OCI-LY7 (cell line): ENCODE data around the gene FAM131B. TPM values are rescaled to one million over a fixed set of nuclear protein-coding genes. Genes with fewer than 3 reads are reported as not detected.
A peak's percentile ranks its signal among the peaks of the same experiment; 100 is the strongest.

Experiments
- BruUV-seq: library from RNA; stranded (reverse); fragments of 400-500 nt; replicated peaks from 2 replicates; lab custom pipeline; 2021; lab: Mats Ljungman, UMichigan
- CTCF ChIA-PET: fragments of 300-600 bp; sonication (Branson Sonifier 250); formaldehyde crosslinking; loops from one replicate; lab custom pipeline; 2022; ENCODE audit warnings: antibody characterized with exemption; ENCODE audit not compliant: unreplicated experiment; lab: Charles Lee
- POLR2A ChIA-PET: fragments of 300-600 bp; sonication (Branson Sonifier 250); formaldehyde crosslinking; loops from one replicate; lab custom pipeline; 2022; ENCODE audit warnings: antibody characterized with exemption; lab: Charles Lee
- DNase-seq: peaks from one replicate; pipeline ENCODE4 v3.0.0-alpha.2; 2015; ENCODE audit warnings: low spot score
- H2AFZ ChIP-seq: fragments of 200-600 bp; sonication (generic), shearing (Covaris generic); 2 replicates; pipeline ENCODE4 v1.6.1; 2014; ENCODE audit warnings: mild to moderate bottlenecking, antibody characterized with exemption, low read length, moderate library complexity
- H3K27ac ChIP-seq: fragments of 200-600 bp; sonication (generic); 2 replicates; pipeline ENCODE4 v1.5.1; 2014; ENCODE audit warnings: mixed run types, low read depth, mild to moderate bottlenecking, moderate library complexity, low read length, inconsistent platforms; ENCODE audit not compliant: poor library complexity, severe bottlenecking
- H3K36me3 ChIP-seq: fragments of 200-600 bp; sonication (generic); 2 replicates; pipeline ENCODE4 v1.6.1; 2014; ENCODE audit warnings: mild to moderate bottlenecking, antibody characterized with exemption, low read length, moderate library complexity, mixed read lengths; ENCODE audit not compliant: insufficient read depth
- H3K4me1 ChIP-seq: fragments of 200-600 bp; sonication (generic); 2 replicates; pipeline ENCODE4 v1.5.1; 2014; ENCODE audit warnings: mild to moderate bottlenecking, low read length; ENCODE audit not compliant: insufficient read depth, poor library complexity, severe bottlenecking
- H3K4me2 ChIP-seq: fragments of 200-600 bp; sonication (generic); 2 replicates; pipeline ENCODE4 v1.6.1; 2014; ENCODE audit warnings: mild to moderate bottlenecking, low read length
- H3K4me3 ChIP-seq: fragments of 200-600 bp; sonication (generic); 2 replicates; pipeline ENCODE4 v1.5.1; 2014; ENCODE audit warnings: mild to moderate bottlenecking, low read depth, low read length; ENCODE audit not compliant: poor library complexity, severe bottlenecking
- H3K79me2 ChIP-seq: fragments of 200-600 bp; sonication (generic); 2 replicates; pipeline ENCODE4 v1.6.1; 2016; ENCODE audit warnings: low read depth, mild to moderate bottlenecking, low read length, moderate library complexity, mixed read lengths; ENCODE audit not compliant: insufficient read depth
- H3K9me2 ChIP-seq: fragments of 200-600 bp; sonication (generic); 2 replicates; pipeline ENCODE4 v1.6.1; 2016; ENCODE audit warnings: mild to moderate bottlenecking, low read length, mixed read lengths; ENCODE audit not compliant: insufficient read depth
- H3K9me3 ChIP-seq: fragments of 200-600 bp; sonication (generic); 2 replicates; pipeline ENCODE4 v1.6.1; 2014; ENCODE audit warnings: mild to moderate bottlenecking, mixed run types, low read length, mixed read lengths
- H4K20me1 ChIP-seq: fragments of 200-600 bp; sonication (generic); 2 replicates; pipeline ENCODE4 v1.6.1; 2014; ENCODE audit warnings: mild to moderate bottlenecking, antibody characterized with exemption, low read length, moderate library complexity, mixed read lengths; ENCODE audit not compliant: insufficient read depth
- EZH2phosphoT487 ChIP-seq: fragments of 200-600 bp; sonication (generic); IDR thresholded peaks from 2 replicates; pipeline ENCODE4 v1.6.1; 2018; ENCODE audit warnings: low read depth, borderline replicate concordance, mild to moderate bottlenecking, mixed run types, antibody characterized with exemption, low read length, moderate library complexity, mixed read lengths
- intact Hi-C: fragments of 100-400 bp; cut with micrococcal nuclease; formaldehyde crosslinking; loops from one replicate; pipeline ENCODE4 v1.10.0; 2022; ENCODE audit not compliant: unreplicated experiment
- total RNA-seq, 2 experiments: library from RNA; depleted of rRNA in 1 of 2; stranded (reverse); fragments of >200 nt in 1 of 2; shearing (Covaris generic) in 1 of 2; gene quantifications; 2 replicates each; pipeline ENCODE4 v1.2.3, GENCODE V29; 2014 to 2022
- TF ChIP-seq, protein P1 (sequence below): fragments of 200-600 bp; sonication (generic); conservative IDR thresholded peaks from 2 replicates; pipeline ENCODE4 v1.5.1; 2014; ENCODE audit warnings: mild to moderate bottlenecking, antibody characterized with exemption, low read length, moderate library complexity, mixed read lengths

FAM131B gene
- total RNA-seq, 2 experiments from 2014 or later, result not detected

DNA sequence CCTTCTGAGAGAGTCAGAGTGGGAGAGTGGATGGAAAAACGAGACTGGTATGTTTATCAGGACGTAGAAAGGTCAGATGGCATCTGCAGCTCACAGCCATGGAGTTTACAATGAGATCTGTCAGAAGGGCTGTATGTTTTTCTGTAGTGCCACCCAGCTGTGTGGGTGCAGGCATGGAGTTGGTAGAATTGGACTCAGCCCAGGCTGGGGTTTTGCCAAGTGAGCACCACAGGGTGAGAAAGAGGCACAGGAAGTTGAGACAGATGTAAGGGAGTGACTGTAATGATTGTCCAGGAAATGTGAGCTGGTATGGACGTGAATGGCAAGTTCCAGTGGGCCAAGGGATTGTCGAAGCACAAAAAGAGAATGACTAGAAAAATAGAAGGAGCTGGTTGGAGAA lies 9.6 kb upstream of the FAM131B start:
- H3K4me2 ChIP-seq, result no peak overlapping the region
- H3K36me3 ChIP-seq, result no peaks in the 10 kb centered on the region
- H3K4me3 ChIP-seq, result no peak overlapping the region
- no peaks in the 10 kb centered on the region for H3K9me3 ChIP-seq
- H3K4me1 ChIP-seq, result peaks cover 13% of the 10 kb centered on the region
- no peaks in the 10 kb centered on the region for H3K9me2 ChIP-seq
- no peaks in the 10 kb centered on the region for H4K20me1 ChIP-seq
- intact Hi-C loops, result no loop called here
- H3K79me2 ChIP-seq, result no peaks in the 10 kb centered on the region
- peak; percentile 7 for DNase-seq
- no peak overlapping the region for H3K27ac ChIP-seq
- BruUV-seq, result no TSS peak
- POLR2A ChIA-PET, result no interaction called here
- TF ChIP-seq, protein P1, sequence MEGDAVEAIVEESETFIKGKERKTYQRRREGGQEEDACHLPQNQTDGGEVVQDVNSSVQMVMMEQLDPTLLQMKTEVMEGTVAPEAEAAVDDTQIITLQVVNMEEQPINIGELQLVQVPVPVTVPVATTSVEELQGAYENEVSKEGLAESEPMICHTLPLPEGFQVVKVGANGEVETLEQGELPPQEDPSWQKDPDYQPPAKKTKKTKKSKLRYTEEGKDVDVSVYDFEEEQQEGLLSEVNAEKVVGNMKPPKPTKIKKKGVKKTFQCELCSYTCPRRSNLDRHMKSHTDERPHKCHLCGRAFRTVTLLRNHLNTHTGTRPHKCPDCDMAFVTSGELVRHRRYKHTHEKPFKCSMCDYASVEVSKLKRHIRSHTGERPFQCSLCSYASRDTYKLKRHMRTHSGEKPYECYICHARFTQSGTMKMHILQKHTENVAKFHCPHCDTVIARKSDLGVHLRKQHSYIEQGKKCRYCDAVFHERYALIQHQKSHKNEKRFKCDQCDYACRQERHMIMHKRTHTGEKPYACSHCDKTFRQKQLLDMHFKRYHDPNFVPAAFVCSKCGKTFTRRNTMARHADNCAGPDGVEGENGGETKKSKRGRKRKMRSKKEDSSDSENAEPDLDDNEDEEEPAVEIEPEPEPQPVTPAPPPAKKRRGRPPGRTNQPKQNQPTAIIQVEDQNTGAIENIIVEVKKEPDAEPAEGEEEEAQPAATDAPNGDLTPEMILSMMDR, result no peak
- no peak for TF ChIP-seq EZH2phosphoT487
- H2AFZ ChIP-seq, result no peak overlapping the region
- CTCF ChIA-PET, result no interaction called here

DNA sequence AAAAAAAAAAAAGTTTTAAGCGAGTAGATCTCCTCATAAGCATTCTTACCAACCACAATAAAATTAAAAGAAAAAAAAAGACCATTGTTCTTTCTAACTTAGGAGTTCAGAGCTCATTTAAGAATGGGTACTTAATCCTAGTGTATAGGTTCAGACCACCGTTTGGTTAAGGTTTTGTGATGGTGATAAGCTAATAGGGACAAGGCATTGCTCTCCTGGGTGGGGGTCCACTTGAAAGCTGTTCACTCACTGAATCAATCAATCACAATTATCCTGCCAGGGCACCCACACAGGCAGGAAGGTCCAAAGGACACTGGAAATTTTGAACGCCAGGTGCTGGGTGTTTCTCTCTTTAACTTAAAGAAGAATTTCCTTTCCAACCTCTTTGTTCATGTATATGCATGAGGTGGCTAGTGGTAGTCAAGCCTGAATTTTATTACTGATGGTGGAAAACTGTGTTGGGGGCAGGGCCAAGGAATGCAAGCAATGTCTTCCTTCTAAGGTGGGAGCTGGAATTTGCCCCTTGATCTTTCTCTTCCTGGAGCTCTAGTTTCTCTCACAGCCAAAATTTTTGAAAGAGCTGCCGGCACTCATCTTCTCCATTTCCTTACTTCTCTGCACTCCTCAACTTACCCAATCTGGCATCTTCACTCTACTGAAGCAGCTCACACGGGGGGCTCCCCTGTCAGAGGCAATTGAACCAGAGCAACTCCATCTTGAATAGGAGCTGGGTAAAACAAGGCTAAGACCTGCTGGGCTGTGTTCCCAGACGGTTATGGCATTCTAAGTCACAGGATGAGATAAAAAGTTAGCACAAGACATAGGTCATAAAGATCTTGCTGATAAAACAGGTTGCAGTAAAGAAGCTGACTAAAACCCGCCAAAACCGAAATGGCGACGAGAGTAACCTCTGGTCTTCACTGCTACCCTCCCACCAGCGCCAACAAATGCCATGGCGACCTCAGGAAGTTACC lies 7.5 kb upstream of the FAM131B start:
- no TSS peak for BruUV-seq
- CTCF ChIA-PET, result no interaction called here
- Histone ChIP-seq H3K9me2 (no peaks in the 10 kb centered on the region), H3K4me3 (no peak overlapping the region), H2AFZ (no peak overlapping the region), H3K36me3 (no peaks in the 10 kb centered on the region), H4K20me1 (no peaks in the 10 kb centered on the region), H3K27ac (no peak overlapping the region), H3K4me2 (no peak overlapping the region), H3K9me3 (no peaks in the 10 kb centered on the region), H3K79me2 (no peaks in the 10 kb centered on the region), H3K4me1 (peaks cover 4% of the 10 kb centered on the region)
- POLR2A ChIA-PET, result interaction anchor here (0.7 to 1.4 kb wide), 2 partner anchors 50 to 445 kb away, joined by 3 to 5 read pairs; no protein-coding TSS in a partner anchor
- intact Hi-C loops, result no loop called here
- no peak for TF ChIP-seq EZH2phosphoT487
- TF ChIP-seq, protein P1, result no peak
- no peak for DNase-seq

DNA sequence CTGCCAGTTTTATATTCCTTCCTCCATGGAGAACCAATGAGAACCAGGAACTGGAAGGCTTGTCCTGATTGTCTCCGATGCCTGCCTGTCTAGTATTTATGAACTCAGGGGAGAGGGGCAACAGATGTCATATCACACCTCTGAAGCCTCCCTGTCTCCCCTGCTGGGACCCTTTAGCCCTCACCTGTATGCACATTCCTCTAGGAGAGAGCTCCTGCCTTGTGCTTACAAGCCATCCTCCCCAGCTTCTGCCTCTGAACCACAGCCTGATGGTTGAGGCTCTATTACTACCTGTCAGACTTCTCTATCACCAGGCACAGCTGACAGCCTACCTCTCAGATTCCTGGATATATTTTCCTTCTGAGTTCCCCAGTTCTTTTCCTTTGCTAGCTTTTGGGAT lies 5.9 kb upstream of the FAM131B start:
- POLR2A ChIA-PET, result interaction anchor here (0.6 kb wide), 1 partner anchor 72 kb away, joined by 4 read pairs; no protein-coding TSS in a partner anchor
- H2AFZ ChIP-seq, result no peak overlapping the region
- H3K79me2 ChIP-seq, result no peaks in the 10 kb centered on the region
- H3K4me2 ChIP-seq, result no peak overlapping the region
- H3K4me1 ChIP-seq, result no peaks in the 10 kb centered on the region
- CTCF ChIA-PET, result no interaction called here
- H3K9me3 ChIP-seq, result no peaks in the 10 kb centered on the region
- H3K36me3 ChIP-seq, result no peaks in the 10 kb centered on the region
- no peaks in the 10 kb centered on the region for H4K20me1 ChIP-seq
- no peak for DNase-seq
- no peak overlapping the region for H3K4me3 ChIP-seq
- no TSS peak for BruUV-seq
- H3K27ac ChIP-seq, result no peak overlapping the region
- no peak for TF ChIP-seq EZH2phosphoT487
- TF ChIP-seq, protein P1, result no peak
- no peaks in the 10 kb centered on the region for H3K9me2 ChIP-seq
- intact Hi-C loops, result no loop called here
